Measurements from ENCODE around the gene GPR141. TPM values are rescaled to one million over a fixed set of nuclear protein-coding genes. Genes with fewer than 3 reads are reported as not detected.

The GPR141 gene
- total and polyA plus RNA-seq, 12 donors, result 0.17 to 2.2 (median 0.91) TPM; not detected in 3

- intact Hi-C loops (cut with DNase I), result no loop called here
- 81 to 92% (median 87%) methylated on average over 6 of the region's 6 CpGs for WGBS, 4 donors
- Histone ChIP-seq H3K4me3 (no peak overlapping the region), H3K27me3 (no peaks in the 10 kb centered on the region), H3K9me3 (replicated peaks in 1 of 3) (no peaks in the 10 kb centered on the region), H3K27ac (no peak overlapping the region), H3K36me3 (replicated peaks in 1 of 2) (no peaks in the 10 kb centered on the region), H3K4me1 (replicated peaks in 1 of 2) (no peaks in the 10 kb centered on the region)
- TF ChIP-seq, protein P1, sequence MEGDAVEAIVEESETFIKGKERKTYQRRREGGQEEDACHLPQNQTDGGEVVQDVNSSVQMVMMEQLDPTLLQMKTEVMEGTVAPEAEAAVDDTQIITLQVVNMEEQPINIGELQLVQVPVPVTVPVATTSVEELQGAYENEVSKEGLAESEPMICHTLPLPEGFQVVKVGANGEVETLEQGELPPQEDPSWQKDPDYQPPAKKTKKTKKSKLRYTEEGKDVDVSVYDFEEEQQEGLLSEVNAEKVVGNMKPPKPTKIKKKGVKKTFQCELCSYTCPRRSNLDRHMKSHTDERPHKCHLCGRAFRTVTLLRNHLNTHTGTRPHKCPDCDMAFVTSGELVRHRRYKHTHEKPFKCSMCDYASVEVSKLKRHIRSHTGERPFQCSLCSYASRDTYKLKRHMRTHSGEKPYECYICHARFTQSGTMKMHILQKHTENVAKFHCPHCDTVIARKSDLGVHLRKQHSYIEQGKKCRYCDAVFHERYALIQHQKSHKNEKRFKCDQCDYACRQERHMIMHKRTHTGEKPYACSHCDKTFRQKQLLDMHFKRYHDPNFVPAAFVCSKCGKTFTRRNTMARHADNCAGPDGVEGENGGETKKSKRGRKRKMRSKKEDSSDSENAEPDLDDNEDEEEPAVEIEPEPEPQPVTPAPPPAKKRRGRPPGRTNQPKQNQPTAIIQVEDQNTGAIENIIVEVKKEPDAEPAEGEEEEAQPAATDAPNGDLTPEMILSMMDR (IDR thresholded peaks at IDR 0.05), result no peak
- no peak for TF ChIP-seq POLR2A (IDR thresholded peaks at IDR 0.05)
- DNase-seq, result no peak
Measured at GRCh38 chr7:37705976-37706375, 22.4 kb downstream of the GPR141 start.

- Histone ChIP-seq H3K4me1 (replicated peaks in 1 of 2) (no peaks in the 10 kb centered on the region), H3K9me3 (replicated peaks in 1 of 3) (no peaks in the 10 kb centered on the region), H3K27ac (no peak overlapping the region), H3K27me3 (no peaks in the 10 kb centered on the region), H3K4me3 (no peak overlapping the region), H3K36me3 (replicated peaks in 1 of 2) (no peaks in the 10 kb centered on the region)
- 40 to 61% (median 56%) methylated on average over 4 to 5 of the region's 5 CpGs for WGBS, 4 donors
- no peak for DNase-seq
- intact Hi-C loops (cut with DNase I), result no loop called here
- TF ChIP-seq POLR2A (IDR thresholded peaks at IDR 0.05), result no peak
Measured at GRCh38 chr7:37706804-37707203, 23.2 kb downstream of the GPR141 start.

DNA sequence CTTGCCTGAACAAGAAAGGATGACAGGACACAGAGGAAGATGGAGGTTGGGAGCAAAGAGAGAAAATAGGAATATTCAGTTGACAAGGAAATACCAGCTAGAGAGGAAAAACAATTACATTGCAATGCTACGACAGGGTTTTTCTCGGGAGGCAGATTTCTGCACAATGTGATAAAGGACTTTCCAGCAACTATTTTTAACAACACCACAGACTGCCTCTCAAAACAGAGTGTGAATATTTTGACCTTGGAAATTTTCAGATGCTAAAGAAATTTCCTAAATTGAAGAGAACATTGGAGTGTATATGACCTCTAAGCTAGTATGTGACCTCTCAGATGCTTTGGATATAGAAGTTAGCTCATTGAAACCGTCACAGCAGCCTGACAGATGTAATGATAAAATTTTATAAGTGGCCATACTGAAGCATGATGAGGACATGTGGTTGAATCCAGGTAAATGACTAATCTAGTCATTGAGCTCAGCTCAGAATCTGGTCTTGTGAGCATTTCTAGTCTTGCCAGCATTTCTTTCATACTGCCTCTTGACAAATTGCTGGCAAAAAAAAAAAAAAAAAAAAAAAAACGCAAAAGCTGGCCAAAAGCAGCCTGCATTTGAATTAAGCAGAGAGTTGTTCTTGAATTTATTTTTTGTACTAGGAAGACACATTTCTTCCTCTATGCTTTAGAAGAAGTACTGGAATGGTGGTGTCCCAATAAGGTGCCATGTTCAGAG lies 24.4 kb downstream of the GPR141 start:
- no peak for DNase-seq
- Histone ChIP-seq H3K9me3 (replicated peaks in 1 of 3) (no peaks in the 10 kb centered on the region), H3K27me3 (no peaks in the 10 kb centered on the region), H3K4me3 (no peak overlapping the region), H3K4me1 (replicated peaks in 1 of 2) (no peaks in the 10 kb centered on the region), H3K27ac (no peak overlapping the region), H3K36me3 (replicated peaks in 1 of 2) (no peaks in the 10 kb centered on the region)
- intact Hi-C loops (cut with DNase I), result no loop called here
- no peak for TF ChIP-seq POLR2A (IDR thresholded peaks at IDR 0.05)
- TF ChIP-seq, protein P1 (IDR thresholded peaks at IDR 0.05), result no peak
- 43 to 49% (median 46%) methylated on average over 4 of the region's 4 CpGs for WGBS, 4 donors

DNA sequence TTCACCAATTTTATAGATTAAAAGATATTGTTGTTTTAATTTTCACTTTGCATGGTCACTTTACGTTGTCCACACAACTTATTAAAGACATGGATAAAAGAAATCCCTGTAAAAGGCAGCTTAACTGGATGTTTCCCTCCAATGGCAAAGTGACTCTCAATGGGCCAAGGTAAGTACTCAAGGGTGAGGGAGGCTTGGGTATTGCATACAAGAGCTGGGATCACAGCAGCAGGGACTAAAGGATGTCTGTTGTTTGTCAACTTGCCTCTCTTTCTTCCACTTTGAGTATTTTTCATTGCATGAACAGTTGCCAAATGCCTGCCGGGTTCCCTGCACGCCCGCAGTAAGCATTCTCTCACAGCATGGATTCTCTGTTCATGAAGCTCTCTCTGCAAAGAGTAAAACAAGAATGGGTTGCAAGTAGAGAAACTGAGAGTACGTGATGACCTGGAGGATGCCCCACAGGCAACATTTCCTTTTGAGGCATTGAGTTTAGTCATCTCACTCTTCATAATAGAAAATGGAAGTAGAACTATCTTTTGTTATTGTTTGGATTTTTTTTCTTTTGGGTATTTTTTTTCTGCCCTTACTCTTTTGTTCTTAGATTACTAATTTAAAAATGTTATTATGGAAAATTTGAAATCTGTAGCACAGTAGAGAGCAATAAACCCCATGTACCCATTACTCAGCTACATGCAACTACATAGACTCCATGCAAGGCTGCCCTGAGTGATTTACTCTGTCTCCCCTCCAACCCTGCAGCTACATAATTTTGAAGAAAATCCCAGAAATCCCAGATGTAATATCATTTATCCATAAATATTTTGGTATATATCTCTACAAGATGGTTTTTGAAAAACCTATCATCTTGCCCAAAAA lies 26.3 kb downstream of the GPR141 start:
- intact Hi-C loops (cut with DNase I), result no loop called here
- Histone ChIP-seq H3K4me1 (replicated peaks in 1 of 2) (no peaks in the 10 kb centered on the region), H3K4me3 (no peak overlapping the region), H3K27me3 (no peaks in the 10 kb centered on the region), H3K27ac (no peak overlapping the region), H3K9me3 (replicated peaks in 1 of 3) (no peaks in the 10 kb centered on the region), H3K36me3 (replicated peaks in 1 of 2) (no peaks in the 10 kb centered on the region)
- TF ChIP-seq, protein P1 (IDR thresholded peaks at IDR 0.05), result no peak
- no peak for TF ChIP-seq POLR2A (IDR thresholded peaks at IDR 0.05)
- WGBS, 4 donors, result 86 to 90% (median 89%) methylated on average over 5 of the region's 5 CpGs
- no peak for DNase-seq

Measured in adrenal gland (tissue), 12 donors.